ENCODE data around the gene CHAF1A.

DNA sequence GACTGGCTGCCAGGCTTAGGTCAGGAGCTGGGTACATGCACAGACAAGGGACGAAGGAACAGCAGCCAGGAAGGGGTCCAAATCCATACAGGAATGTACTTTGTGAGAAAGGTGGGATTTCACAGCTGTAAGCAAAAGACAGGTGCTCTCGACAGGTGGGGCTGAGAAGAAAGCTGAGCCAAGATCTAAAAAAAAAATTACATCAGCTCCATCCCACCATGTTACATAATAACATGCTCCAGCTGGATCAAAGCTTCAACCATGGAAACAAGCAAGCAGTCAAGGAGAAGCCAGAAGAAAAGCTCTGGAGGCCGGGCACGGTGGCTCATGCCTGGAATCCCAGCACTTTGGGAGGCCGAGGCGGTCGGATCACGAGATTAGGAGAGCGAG lies 47.2 kb downstream of the CHAF1A start:
- TF ChIP-seq, protein P1, sequence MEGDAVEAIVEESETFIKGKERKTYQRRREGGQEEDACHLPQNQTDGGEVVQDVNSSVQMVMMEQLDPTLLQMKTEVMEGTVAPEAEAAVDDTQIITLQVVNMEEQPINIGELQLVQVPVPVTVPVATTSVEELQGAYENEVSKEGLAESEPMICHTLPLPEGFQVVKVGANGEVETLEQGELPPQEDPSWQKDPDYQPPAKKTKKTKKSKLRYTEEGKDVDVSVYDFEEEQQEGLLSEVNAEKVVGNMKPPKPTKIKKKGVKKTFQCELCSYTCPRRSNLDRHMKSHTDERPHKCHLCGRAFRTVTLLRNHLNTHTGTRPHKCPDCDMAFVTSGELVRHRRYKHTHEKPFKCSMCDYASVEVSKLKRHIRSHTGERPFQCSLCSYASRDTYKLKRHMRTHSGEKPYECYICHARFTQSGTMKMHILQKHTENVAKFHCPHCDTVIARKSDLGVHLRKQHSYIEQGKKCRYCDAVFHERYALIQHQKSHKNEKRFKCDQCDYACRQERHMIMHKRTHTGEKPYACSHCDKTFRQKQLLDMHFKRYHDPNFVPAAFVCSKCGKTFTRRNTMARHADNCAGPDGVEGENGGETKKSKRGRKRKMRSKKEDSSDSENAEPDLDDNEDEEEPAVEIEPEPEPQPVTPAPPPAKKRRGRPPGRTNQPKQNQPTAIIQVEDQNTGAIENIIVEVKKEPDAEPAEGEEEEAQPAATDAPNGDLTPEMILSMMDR (IDR thresholded peaks at IDR 0.05): no peak
- TF ChIP-seq POLR2A (IDR thresholded peaks at IDR 0.05): no peak
